HG03520 (cell line): ENCODE data around the gene KDM4B.

Source experiments
- ATAC-seq: cut with Tn5 transposase; IDR thresholded peaks from one replicate; pipeline ENCODE4 v1.9.1; 2021; ENCODE audit warnings: mild to moderate bottlenecking, moderate library complexity; ENCODE audit not compliant: unreplicated experiment

KDM4B gene

GRCh38 chr19:5031231-5032100, 62.6 kb downstream of the KDM4B start:
- ATAC-seq = no peak

- ATAC-seq = no peak
Measured at GRCh38 chr19:5032101-5032967, 63.4 kb downstream of the KDM4B start.

- ATAC-seq = no peak
Measured at GRCh38 chr19:5035105-5035761, 66.3 kb downstream of the KDM4B start.

GRCh38 chr19:5035793-5036697, 67.1 kb downstream of the KDM4B start:
- ATAC-seq = no peak

GRCh38 chr19:5036698-5037563, 68.0 kb downstream of the KDM4B start:
- no peak for ATAC-seq

- no peak for ATAC-seq
Measured at GRCh38 chr19:5037936-5038335, 69.0 kb downstream of the KDM4B start.

- no peak for ATAC-seq
Measured at GRCh38 chr19:5038631-5039271, 69.8 kb downstream of the KDM4B start.

- ATAC-seq = no peak
Measured at GRCh38 chr19:5039642-5040543, 71.0 kb downstream of the KDM4B start.

GRCh38 chr19:5040544-5041167, 71.7 kb downstream of the KDM4B start:
- no peak for ATAC-seq

- no peak for ATAC-seq
Measured at GRCh38 chr19:5041168-5041912, 72.4 kb downstream of the KDM4B start.

- ATAC-seq = no peak
Measured at GRCh38 chr19:5041913-5042187, 72.9 kb downstream of the KDM4B start.

GRCh38 chr19:5042556-5042955, 73.6 kb downstream of the KDM4B start:
- ATAC-seq = no peak

GRCh38 chr19:5045029-5045428, 76.1 kb downstream of the KDM4B start:
- ATAC-seq = no peak

GRCh38 chr19:5045956-5046338, 77.0 kb downstream of the KDM4B start:
- ATAC-seq = no peak

- no peak for ATAC-seq
Measured at GRCh38 chr19:5046339-5047039, 77.6 kb downstream of the KDM4B start.

- no peak for ATAC-seq
Measured at GRCh38 chr19:5047251-5047935, 78.5 kb downstream of the KDM4B start.
